ENCODE results near the gene MTOR.

MTOR gene

DNA sequence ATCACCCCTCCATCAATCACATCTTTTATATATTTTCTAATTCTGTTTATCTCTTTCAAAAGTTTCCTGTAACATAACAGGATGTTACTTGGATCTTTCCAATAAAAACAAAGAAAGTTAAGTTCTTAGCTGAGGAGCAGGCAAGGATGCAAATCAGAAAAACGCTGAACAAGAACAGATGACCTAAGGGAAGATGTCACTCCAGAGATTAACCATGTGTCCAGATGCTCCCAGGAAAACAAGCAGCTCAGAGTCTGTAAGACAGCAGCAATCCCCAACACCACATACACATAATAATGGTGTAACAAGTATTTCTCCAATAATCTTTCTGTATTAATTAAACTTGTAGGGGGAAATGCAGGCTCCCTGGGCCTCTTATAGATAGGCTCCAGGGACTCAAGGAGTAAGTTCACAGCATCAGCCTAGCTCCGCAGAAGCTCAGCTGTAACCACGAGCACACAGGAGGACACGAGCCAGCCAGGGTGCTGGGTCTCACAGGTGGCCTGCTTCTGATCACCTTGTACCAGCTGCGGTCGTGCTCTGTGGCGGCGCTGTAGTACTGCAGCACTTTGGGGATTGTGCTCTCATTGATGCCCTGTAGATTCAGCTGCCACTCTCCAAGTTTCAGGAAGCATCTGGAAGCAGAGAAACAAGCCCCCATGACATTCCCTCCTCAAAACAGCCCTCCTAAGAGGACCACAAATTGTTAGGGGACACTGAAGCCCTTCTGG is 129.6 kb downstream of the MTOR start:
- Histone ChIP-seq H3K4me1 (ENCODE audit: control insufficient read depth, insufficient read depth, low read length) (no peaks in the 10 kb centered on the region), H3K36me3 (ENCODE audit: control insufficient read depth, insufficient read depth, low read length) (peaks cover 13% of the 10 kb centered on the region), H3K4me3 (ENCODE audit: low read length) (no peak overlapping the region), H3K9me3 (ENCODE audit: control insufficient read depth, low read length) (no peaks in the 10 kb centered on the region), H3K9ac (ENCODE audit: low read length) (no peak overlapping the region), H3K27me3 (ENCODE audit: control insufficient read depth, insufficient read depth, low read length) (no peaks in the 10 kb centered on the region)

DNA sequence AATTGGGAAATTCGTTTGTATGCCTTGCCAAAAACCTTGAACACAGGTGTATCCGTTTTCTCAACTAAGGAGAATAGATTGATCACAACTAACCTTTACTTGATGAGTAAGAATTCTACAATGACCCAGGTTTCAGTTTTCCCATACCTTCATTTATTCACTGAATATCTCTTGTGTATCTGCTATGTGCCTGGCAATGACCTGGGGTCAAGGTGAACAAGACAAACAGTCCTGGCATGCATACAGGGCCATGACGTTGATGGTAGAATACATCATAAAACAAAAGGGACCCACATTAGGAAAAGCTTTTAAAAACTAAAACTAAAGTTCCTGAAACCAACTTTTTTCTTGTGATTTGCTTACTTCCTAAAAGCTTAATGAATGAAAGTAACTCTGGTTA is 130.5 kb downstream of the MTOR start:
- no peaks in the 10 kb centered on the region for H3K27me3 ChIP-seq (ENCODE audit: control insufficient read depth, insufficient read depth, low read length)
- H3K4me3 ChIP-seq (ENCODE audit: low read length): no peak overlapping the region
- H3K9me3 ChIP-seq (ENCODE audit: control insufficient read depth, low read length): no peaks in the 10 kb centered on the region
- H3K36me3 ChIP-seq (ENCODE audit: control insufficient read depth, insufficient read depth, low read length): peaks cover 13% of the 10 kb centered on the region
- no peak overlapping the region for H3K9ac ChIP-seq (ENCODE audit: low read length)
- no peaks in the 10 kb centered on the region for H3K4me1 ChIP-seq (ENCODE audit: control insufficient read depth, insufficient read depth, low read length)

DNA sequence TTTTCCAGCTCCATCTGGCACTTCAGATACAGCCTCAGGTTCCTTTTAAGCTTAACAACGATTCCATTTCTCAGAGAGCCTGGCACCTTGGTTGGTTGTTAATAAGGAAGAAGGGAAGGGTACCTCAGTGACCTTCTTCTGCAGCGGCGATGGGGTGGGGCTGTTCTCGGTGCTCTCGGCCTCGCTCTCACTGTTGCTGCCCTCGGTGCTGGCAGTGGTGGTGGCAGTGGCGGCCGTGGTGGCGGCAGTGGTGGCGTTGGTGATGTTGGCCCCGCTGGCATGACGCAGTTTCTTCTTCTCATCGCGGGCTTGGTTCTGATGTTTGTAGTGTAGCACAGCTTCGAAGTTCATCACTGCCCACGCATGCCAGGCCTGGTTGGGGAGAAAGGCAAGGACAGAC is 131.9 kb downstream of the MTOR start:
- H3K9ac ChIP-seq (ENCODE audit: low read length): no peak overlapping the region
- H3K9me3 ChIP-seq (ENCODE audit: control insufficient read depth, low read length): no peaks in the 10 kb centered on the region
- peaks cover 13% of the 10 kb centered on the region for H3K36me3 ChIP-seq (ENCODE audit: control insufficient read depth, insufficient read depth, low read length)
- no peaks in the 10 kb centered on the region for H3K27me3 ChIP-seq (ENCODE audit: control insufficient read depth, insufficient read depth, low read length)
- H3K4me1 ChIP-seq (ENCODE audit: control insufficient read depth, insufficient read depth, low read length): no peaks in the 10 kb centered on the region
- H3K4me3 ChIP-seq (ENCODE audit: low read length): no peak overlapping the region

- no peaks in the 10 kb centered on the region for H3K27me3 ChIP-seq (ENCODE audit: control insufficient read depth, insufficient read depth, low read length)
- peaks cover 13% of the 10 kb centered on the region for H3K36me3 ChIP-seq (ENCODE audit: control insufficient read depth, insufficient read depth, low read length)
- H3K9me3 ChIP-seq (ENCODE audit: control insufficient read depth, low read length): no peaks in the 10 kb centered on the region
- no peak overlapping the region for H3K4me3 ChIP-seq (ENCODE audit: low read length)
- H3K4me1 ChIP-seq (ENCODE audit: control insufficient read depth, insufficient read depth, low read length): no peaks in the 10 kb centered on the region
- H3K9ac ChIP-seq (ENCODE audit: low read length): no peak overlapping the region
Measured at GRCh38 chr1:11129649-11130390, 132.5 kb downstream of the MTOR start.

- H3K4me1 ChIP-seq (ENCODE audit: control insufficient read depth, insufficient read depth, low read length): no peaks in the 10 kb centered on the region
- H3K27me3 ChIP-seq (ENCODE audit: control insufficient read depth, insufficient read depth, low read length): no peaks in the 10 kb centered on the region
- H3K9ac ChIP-seq (ENCODE audit: low read length): no peak overlapping the region
- no peaks in the 10 kb centered on the region for H3K9me3 ChIP-seq (ENCODE audit: control insufficient read depth, low read length)
- H3K4me3 ChIP-seq (ENCODE audit: low read length): no peak overlapping the region
- peaks cover 4% of the 10 kb centered on the region for H3K36me3 ChIP-seq (ENCODE audit: control insufficient read depth, insufficient read depth, low read length)
Measured at GRCh38 chr1:11126569-11126968, 135.8 kb downstream of the MTOR start.

DNA sequence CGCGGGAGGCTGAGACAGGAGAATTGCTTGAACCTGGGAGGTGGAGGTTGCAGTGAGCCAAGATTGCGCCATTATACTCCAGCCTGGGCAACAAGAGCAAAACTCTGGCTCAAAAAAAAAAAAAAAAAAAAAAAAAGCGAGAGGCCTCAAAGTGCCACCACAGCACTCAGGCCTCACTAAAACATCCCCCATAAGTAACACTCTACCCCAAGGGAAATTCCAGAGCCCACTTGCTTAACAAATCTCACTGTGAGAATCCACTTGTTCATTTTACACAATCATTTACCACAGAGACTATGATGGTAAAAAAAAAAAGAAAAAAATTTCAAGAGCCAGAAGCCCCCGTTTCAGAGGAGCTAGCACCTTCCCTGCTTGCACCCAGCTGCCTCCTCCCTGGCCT is 136.4 kb downstream of the MTOR start:
- no peaks in the 10 kb centered on the region for H3K9me3 ChIP-seq (ENCODE audit: control insufficient read depth, low read length)
- H3K9ac ChIP-seq (ENCODE audit: low read length): no peak overlapping the region
- no peaks in the 10 kb centered on the region for H3K27me3 ChIP-seq (ENCODE audit: control insufficient read depth, insufficient read depth, low read length)
- no peaks in the 10 kb centered on the region for H3K4me1 ChIP-seq (ENCODE audit: control insufficient read depth, insufficient read depth, low read length)
- no peak overlapping the region for H3K4me3 ChIP-seq (ENCODE audit: low read length)
- H3K36me3 ChIP-seq (ENCODE audit: control insufficient read depth, insufficient read depth, low read length): peaks cover 4% of the 10 kb centered on the region

GRCh38 chr1:11124965-11125364 is 137.4 kb downstream of the MTOR start:
- peaks cover 4% of the 10 kb centered on the region for H3K36me3 ChIP-seq (ENCODE audit: control insufficient read depth, insufficient read depth, low read length)

GRCh38 chr1:11116318-11116717 is 146.0 kb downstream of the MTOR start:
- Histone ChIP-seq H3K4me3 (ENCODE audit: low read length) (no peak overlapping the region), H3K9me3 (ENCODE audit: control insufficient read depth, low read length) (no peaks in the 10 kb centered on the region), H3K9ac (ENCODE audit: low read length) (no peak overlapping the region), H3K4me1 (ENCODE audit: control insufficient read depth, insufficient read depth, low read length) (no peaks in the 10 kb centered on the region), H3K36me3 (ENCODE audit: control insufficient read depth, insufficient read depth, low read length) (peaks cover 9% of the 10 kb centered on the region), H3K27me3 (ENCODE audit: control insufficient read depth, insufficient read depth, low read length) (no peaks in the 10 kb centered on the region)

More at GRCh38 chr1:11124965-11125364, 137.4 kb downstream of the MTOR start:
- Histone ChIP-seq H3K27me3 (ENCODE audit: control insufficient read depth, insufficient read depth, low read length) (no peaks in the 10 kb centered on the region), H3K9ac (ENCODE audit: low read length) (no peak overlapping the region), H3K4me1 (ENCODE audit: control insufficient read depth, insufficient read depth, low read length) (no peaks in the 10 kb centered on the region), H3K4me3 (ENCODE audit: low read length) (no peak overlapping the region), H3K9me3 (ENCODE audit: control insufficient read depth, low read length) (no peaks in the 10 kb centered on the region)

GRCh38 chr1:11114966-11115365 is 147.4 kb downstream of the MTOR start:
- H3K27me3 ChIP-seq (ENCODE audit: control insufficient read depth, insufficient read depth, low read length): no peaks in the 10 kb centered on the region
- H3K9me3 ChIP-seq (ENCODE audit: control insufficient read depth, low read length): no peaks in the 10 kb centered on the region
- H3K36me3 ChIP-seq (ENCODE audit: control insufficient read depth, insufficient read depth, low read length): peaks cover 9% of the 10 kb centered on the region
- H3K4me1 ChIP-seq (ENCODE audit: control insufficient read depth, insufficient read depth, low read length): no peaks in the 10 kb centered on the region
- no peak overlapping the region for H3K9ac ChIP-seq (ENCODE audit: low read length)
- no peak overlapping the region for H3K4me3 ChIP-seq (ENCODE audit: low read length)

DNA sequence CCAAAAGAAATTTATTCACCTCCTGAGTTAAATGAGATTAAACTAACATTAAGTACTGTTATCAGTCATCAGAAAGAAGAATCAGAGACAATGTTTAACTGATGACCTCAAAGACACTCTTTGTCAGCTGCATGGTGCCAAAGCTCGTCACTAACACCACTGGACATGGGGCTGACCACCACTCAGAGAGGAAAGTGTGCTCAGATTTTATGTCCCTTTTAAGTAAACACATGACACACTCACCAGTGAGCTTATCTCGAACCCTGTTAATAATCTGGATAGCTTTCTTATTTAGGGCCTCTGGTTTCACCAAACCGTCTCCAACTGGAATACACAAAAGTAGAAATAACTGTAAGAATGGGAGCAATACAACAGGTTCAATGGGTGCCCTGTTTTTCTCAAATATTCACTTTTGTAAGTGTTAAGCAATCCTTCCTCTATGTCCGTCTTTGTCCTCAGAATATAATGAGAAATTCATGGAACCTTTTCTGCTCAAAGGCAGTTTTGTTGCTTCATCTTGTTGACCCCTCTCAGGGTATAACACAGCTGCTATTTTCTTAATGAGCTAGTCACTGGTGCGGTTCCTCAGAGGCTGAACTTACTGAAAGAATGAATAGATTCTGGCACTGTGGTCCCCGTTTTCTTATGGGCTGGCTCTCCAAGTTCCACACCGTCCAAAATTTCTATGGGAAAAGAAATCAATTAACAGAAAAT is 153.1 kb downstream of the MTOR start:
- no peaks in the 10 kb centered on the region for H3K27me3 ChIP-seq (ENCODE audit: control insufficient read depth, insufficient read depth, low read length)
- no peaks in the 10 kb centered on the region for H3K4me1 ChIP-seq (ENCODE audit: control insufficient read depth, insufficient read depth, low read length)
- H3K36me3 ChIP-seq (ENCODE audit: control insufficient read depth, insufficient read depth, low read length): peaks cover 6% of the 10 kb centered on the region
- H3K4me3 ChIP-seq (ENCODE audit: low read length): no peak overlapping the region
- no peaks in the 10 kb centered on the region for H3K9me3 ChIP-seq (ENCODE audit: control insufficient read depth, low read length)
- no peak overlapping the region for H3K9ac ChIP-seq (ENCODE audit: low read length)

- H3K36me3 ChIP-seq (ENCODE audit: control insufficient read depth, insufficient read depth, low read length): peaks cover 3% of the 10 kb centered on the region
- no peak overlapping the region for H3K4me3 ChIP-seq (ENCODE audit: low read length)
- no peaks in the 10 kb centered on the region for H3K9me3 ChIP-seq (ENCODE audit: control insufficient read depth, low read length)
- H3K4me1 ChIP-seq (ENCODE audit: control insufficient read depth, insufficient read depth, low read length): no peaks in the 10 kb centered on the region
- H3K9ac ChIP-seq (ENCODE audit: low read length): no peak overlapping the region
- H3K27me3 ChIP-seq (ENCODE audit: control insufficient read depth, insufficient read depth, low read length): no peaks in the 10 kb centered on the region
Measured at GRCh38 chr1:11107599-11107998, 154.8 kb downstream of the MTOR start.

GRCh38 chr1:11105586-11105985 is 156.8 kb downstream of the MTOR start:
- Histone ChIP-seq H3K9ac (ENCODE audit: low read length) (no peak overlapping the region), H3K4me3 (ENCODE audit: low read length) (no peak overlapping the region), H3K36me3 (ENCODE audit: control insufficient read depth, insufficient read depth, low read length) (peaks cover 3% of the 10 kb centered on the region), H3K27me3 (ENCODE audit: control insufficient read depth, insufficient read depth, low read length) (no peaks in the 10 kb centered on the region), H3K9me3 (ENCODE audit: control insufficient read depth, low read length) (no peaks in the 10 kb centered on the region), H3K4me1 (ENCODE audit: control insufficient read depth, insufficient read depth, low read length) (no peaks in the 10 kb centered on the region)
